Hepatocyte (in vitro differentiated cells): ENCODE results near the gene PHACTR1. TPM values are rescaled to one million over a fixed set of nuclear protein-coding genes. Genes with fewer than 3 reads are reported as not detected.

Experiments
- DNase-seq: peaks from one replicate; pipeline ENCODE4 v3.0.0-alpha.2; 2016; ENCODE audit warnings: low spot score
- H2AFZ ChIP-seq: fragments of 200-600 bp; sonication (generic); 2 replicates; pipeline ENCODE4 v1.6.0; 2016; ENCODE audit warnings: antibody characterized with exemption, mild to moderate bottlenecking
- H3K27ac ChIP-seq: fragments of 200-600 bp; sonication (generic); 2 replicates; pipeline ENCODE4 v1.5.1; 2016; ENCODE audit warnings: mild to moderate bottlenecking
- H3K27me3 ChIP-seq: fragments of 200-600 bp; sonication (generic); 2 replicates; pipeline ENCODE4 v1.6.1; 2016
- H3K36me3 ChIP-seq: fragments of 200-600 bp; sonication (generic); replicated peaks from 2 replicates; pipeline ENCODE4 v1.5.1; 2016; ENCODE audit warnings: low read depth; ENCODE audit not compliant: insufficient read depth
- H3K4me1 ChIP-seq: fragments of 200-600 bp; sonication (generic); 2 replicates; pipeline ENCODE4 v1.5.1; 2016; ENCODE audit warnings: mild to moderate bottlenecking, moderate library complexity; ENCODE audit not compliant: insufficient read depth
- H3K4me2 ChIP-seq: fragments of 200-600 bp; sonication (generic); 2 replicates; pipeline ENCODE4 v1.6.0; 2016
- H3K4me3 ChIP-seq: fragments of 200-600 bp; sonication (generic); 2 replicates; pipeline ENCODE4 v1.5.1; 2016; ENCODE audit warnings: mild to moderate bottlenecking
- H3K79me2 ChIP-seq: fragments of 200-600 bp; sonication (generic); 2 replicates; pipeline ENCODE4 v1.6.0; 2017; ENCODE audit warnings: mild to moderate bottlenecking
- H3K9me2 ChIP-seq: fragments of 200-600 bp; sonication (generic); replicated peaks from 2 replicates; pipeline ENCODE4 v1.6.0; 2017; ENCODE audit warnings: mild to moderate bottlenecking; ENCODE audit not compliant: insufficient read depth
- H3K9me3 ChIP-seq: fragments of 200-600 bp; sonication (generic); 2 replicates; pipeline ENCODE4 v1.5.1; 2016; ENCODE audit warnings: low read depth, mild to moderate bottlenecking
- H4K20me1 ChIP-seq: fragments of 200-600 bp; sonication (generic); 2 replicates; pipeline ENCODE4 v1.6.0; 2016; ENCODE audit warnings: mild to moderate bottlenecking; ENCODE audit not compliant: insufficient read depth, poor library complexity, severe bottlenecking
- CTCF ChIP-seq: fragments of 200-600 bp; sonication (generic); IDR thresholded peaks from 2 replicates; pipeline ENCODE4 v1.5.1; 2016; ENCODE audit warnings: antibody characterized with exemption, mild to moderate bottlenecking; ENCODE audit not compliant: poor library complexity
- EZH2 ChIP-seq: fragments of 200-600 bp; sonication (generic); IDR thresholded peaks from 2 replicates; pipeline ENCODE4 v1.6.1; 2016; ENCODE audit warnings: antibody characterized with exemption, mild to moderate bottlenecking, borderline replicate concordance
- EZH2phosphoT487 ChIP-seq: fragments of 200-600 bp; sonication (generic); IDR thresholded peaks from one replicate; pipeline ENCODE4 v1.6.1; 2018; ENCODE audit warnings: antibody characterized with exemption, mild to moderate bottlenecking, low read depth, moderate library complexity; ENCODE audit not compliant: unreplicated experiment, severe bottlenecking
- WGBS: methylation state at CpG from one replicate; pipeline ENCODE4 v1.1.6; 2016; ENCODE audit warnings: low lambda C conversion rate; ENCODE audit errors: missing lambda C conversion rate; 5-methylcytosine and 5-hydroxymethylcytosine counted together
- polyA plus RNA-seq: library from polyadenylated mRNA; unstranded; fragments of >200 nt; fragmentation: Nextera tagmentation; extraction: Ambion mirVana; gene quantifications from 2 replicates; pipeline ENCODE4 v1.2.1, GENCODE V29; 2016
- total RNA-seq: library from RNA; depleted of rRNA; stranded (reverse); fragments of >200 nt; gene quantifications from 2 replicates; pipeline ENCODE4 v1.2.3, GENCODE V29; 2014

The PHACTR1 gene
- total and polyA plus RNA-seq, 2 experiments from 2014 or later, result 3.0 to 4.3 TPM

GRCh38 chr6:13273931-13274706 lies 557.6 kb downstream of the PHACTR1 start:
- H3K4me1 ChIP-seq, result no peaks in the 10 kb centered on the region
- no peaks in the 10 kb centered on the region for H3K27me3 ChIP-seq
- H3K36me3 ChIP-seq, result no peaks in the 10 kb centered on the region
- no peak overlapping the region for H2AFZ ChIP-seq
- no peaks in the 10 kb centered on the region for H3K9me2 ChIP-seq
- no peaks in the 10 kb centered on the region for H4K20me1 ChIP-seq
- no peak overlapping the region for H3K4me3 ChIP-seq
- no peaks in the 10 kb centered on the region for H3K9me3 ChIP-seq
- H3K27ac ChIP-seq, result no peak overlapping the region
- WGBS, result 61% methylated on average over 21 of the region's 21 CpGs
- TF ChIP-seq CTCF (no peak), EZH2 (no peak), EZH2phosphoT487 (no peak)
- DNase-seq, result no peak
- H3K79me2 ChIP-seq, result no peaks in the 10 kb centered on the region
- no peak overlapping the region for H3K4me2 ChIP-seq

GRCh38 chr6:13274707-13275434 lies 558.3 kb downstream of the PHACTR1 start:
- no peaks in the 10 kb centered on the region for H3K4me1 ChIP-seq
- no peak for DNase-seq
- no peaks in the 10 kb centered on the region for H3K9me2 ChIP-seq
- H3K79me2 ChIP-seq, result no peaks in the 10 kb centered on the region
- H3K27ac ChIP-seq, result no peak overlapping the region
- no peaks in the 10 kb centered on the region for H3K9me3 ChIP-seq
- WGBS, result 70% methylated on average over 6 of the region's 6 CpGs
- H4K20me1 ChIP-seq, result no peaks in the 10 kb centered on the region
- no peak overlapping the region for H2AFZ ChIP-seq
- H3K36me3 ChIP-seq, result no peaks in the 10 kb centered on the region
- TF ChIP-seq EZH2phosphoT487 (no peak), EZH2 (no peak)
- no peaks in the 10 kb centered on the region for H3K27me3 ChIP-seq
- no peak overlapping the region for H3K4me3 ChIP-seq
- H3K4me2 ChIP-seq, result no peak overlapping the region

GRCh38 chr6:13275435-13275989 lies 558.9 kb downstream of the PHACTR1 start:
- Histone ChIP-seq H3K9me2 (no peaks in the 10 kb centered on the region), H3K4me2 (no peak overlapping the region), H3K4me3 (no peak overlapping the region), H3K36me3 (no peaks in the 10 kb centered on the region), H3K9me3 (no peaks in the 10 kb centered on the region), H3K27me3 (no peaks in the 10 kb centered on the region), H3K79me2 (no peaks in the 10 kb centered on the region), H2AFZ (no peak overlapping the region), H3K4me1 (no peaks in the 10 kb centered on the region), H3K27ac (no peak overlapping the region), H4K20me1 (no peaks in the 10 kb centered on the region)
- 84% methylated on average over 8 of the region's 8 CpGs for WGBS
- TF ChIP-seq EZH2 (no peak), CTCF (no peak)
- no peak for DNase-seq

DNA sequence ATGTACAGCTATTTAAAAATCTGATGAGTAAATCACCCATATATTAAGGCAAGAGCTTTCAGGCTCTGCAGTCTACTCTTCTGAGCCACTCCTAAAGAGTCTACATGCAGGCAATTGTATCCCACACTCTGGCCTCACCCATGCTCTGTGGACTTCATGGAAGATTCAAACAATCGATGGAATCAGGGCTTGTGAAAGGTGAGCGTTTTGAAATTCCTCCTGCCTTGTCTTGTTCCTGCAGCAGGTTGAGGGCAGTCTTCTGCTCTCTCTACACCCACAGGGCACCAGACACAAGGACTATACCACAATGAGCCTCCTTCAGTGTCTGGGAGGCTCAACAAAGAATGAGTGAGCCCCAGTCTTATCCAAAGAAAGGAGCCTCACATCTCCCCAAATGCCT lies 560.7 kb downstream of the PHACTR1 start:
- no peak for DNase-seq
- no peak overlapping the region for H3K27ac ChIP-seq

More for the DNA sequence above, 560.7 kb downstream of the PHACTR1 start:
- Histone ChIP-seq H3K9me2 (no peaks in the 10 kb centered on the region), H3K4me1 (no peaks in the 10 kb centered on the region), H3K79me2 (no peaks in the 10 kb centered on the region), H2AFZ (no peak overlapping the region), H4K20me1 (no peaks in the 10 kb centered on the region), H3K9me3 (no peaks in the 10 kb centered on the region), H3K36me3 (no peaks in the 10 kb centered on the region), H3K27me3 (no peaks in the 10 kb centered on the region), H3K4me3 (no peak overlapping the region), H3K4me2 (no peak overlapping the region)
- TF ChIP-seq CTCF, result no peak
- TF ChIP-seq EZH2phosphoT487, result no peak
- no peak for TF ChIP-seq EZH2
- WGBS, result 92% methylated on average over 2 of the region's 2 CpGs
